Type B pancreatic cell (in vitro differentiated cells): ENCODE results near the gene RDH11. TPM values are rescaled to one million over a fixed set of nuclear protein-coding genes. Genes with fewer than 3 reads are reported as not detected.

ENCODE experiments used
- DNase-seq: peaks from one replicate; pipeline ENCODE4 v3.0.0; 2021; ENCODE audit warnings: mixed read lengths; ENCODE audit not compliant: unreplicated experiment; ENCODE audit errors: extremely low spot score
- H3K27ac Mint-ChIP-seq: 2 replicates; pipeline ENCODE4 v1.8.0; 2021; ENCODE audit warnings: mild to moderate bottlenecking, mixed read lengths
- H3K27me3 Mint-ChIP-seq: 2 replicates; pipeline ENCODE4 v1.8.0; 2021; ENCODE audit warnings: mixed read lengths
- H3K36me3 Mint-ChIP-seq: 2 replicates; pipeline ENCODE4 v1.8.0; 2021; ENCODE audit warnings: mixed read lengths
- H3K4me1 Mint-ChIP-seq: one replicate; pipeline ENCODE4 v1.8.0; 2021; ENCODE audit warnings: mixed read lengths; ENCODE audit not compliant: unreplicated experiment
- H3K4me3 Mint-ChIP-seq: 2 replicates; pipeline ENCODE4 v1.8.0; 2021; ENCODE audit warnings: mild to moderate bottlenecking, mixed read lengths
- H3K9me3 Mint-ChIP-seq: 2 replicates; pipeline ENCODE4 v1.8.0; 2021; ENCODE audit warnings: mixed read lengths
- total RNA-seq: library from RNA; stranded (reverse); gene quantifications from 2 replicates; pipeline ENCODE4 v1.2.1, GENCODE V29; 2021; ENCODE audit warnings: low replicate concordance
- TF ChIP-seq, protein P1 (sequence below): fragments of 200-600 bp; sonication (generic); conservative IDR thresholded peaks from 2 replicates; pipeline ENCODE4 v1.5.0; 2021; ENCODE audit warnings: antibody characterized with exemption, mild to moderate bottlenecking

RDH11 gene
- total RNA-seq, 1 donor from 2014 or later: 63.8 TPM

DNA sequence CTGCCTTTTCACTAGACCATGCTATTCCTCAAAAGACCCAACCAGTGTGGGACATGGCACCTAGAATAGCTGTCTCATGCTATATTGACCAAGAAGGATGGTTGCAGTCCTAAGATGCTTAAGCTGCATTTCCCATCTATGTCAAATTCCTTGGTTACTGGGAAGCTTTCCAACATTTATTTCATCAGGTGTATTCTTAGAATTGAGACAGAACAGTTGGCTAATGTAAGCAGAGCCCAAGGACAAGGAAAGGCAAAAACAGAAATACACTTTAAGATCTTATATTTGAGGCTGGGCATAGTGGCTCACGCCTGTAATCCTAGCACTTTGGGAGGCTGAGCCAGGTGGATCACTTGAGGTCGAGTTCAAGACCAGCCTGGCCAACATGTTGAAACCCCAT, 51.1 kb downstream of the RDH11 start:
- Mint-ChIP-seq H3K27me3 (no peaks in the 10 kb centered on the region), H3K9me3 (no peaks in the 10 kb centered on the region), H3K4me3 (no peak overlapping the region), H3K4me1 (no peaks in the 10 kb centered on the region), H3K36me3 (peaks cover 15% of the 10 kb centered on the region), H3K27ac (no peak overlapping the region)
- TF ChIP-seq, protein P1, sequence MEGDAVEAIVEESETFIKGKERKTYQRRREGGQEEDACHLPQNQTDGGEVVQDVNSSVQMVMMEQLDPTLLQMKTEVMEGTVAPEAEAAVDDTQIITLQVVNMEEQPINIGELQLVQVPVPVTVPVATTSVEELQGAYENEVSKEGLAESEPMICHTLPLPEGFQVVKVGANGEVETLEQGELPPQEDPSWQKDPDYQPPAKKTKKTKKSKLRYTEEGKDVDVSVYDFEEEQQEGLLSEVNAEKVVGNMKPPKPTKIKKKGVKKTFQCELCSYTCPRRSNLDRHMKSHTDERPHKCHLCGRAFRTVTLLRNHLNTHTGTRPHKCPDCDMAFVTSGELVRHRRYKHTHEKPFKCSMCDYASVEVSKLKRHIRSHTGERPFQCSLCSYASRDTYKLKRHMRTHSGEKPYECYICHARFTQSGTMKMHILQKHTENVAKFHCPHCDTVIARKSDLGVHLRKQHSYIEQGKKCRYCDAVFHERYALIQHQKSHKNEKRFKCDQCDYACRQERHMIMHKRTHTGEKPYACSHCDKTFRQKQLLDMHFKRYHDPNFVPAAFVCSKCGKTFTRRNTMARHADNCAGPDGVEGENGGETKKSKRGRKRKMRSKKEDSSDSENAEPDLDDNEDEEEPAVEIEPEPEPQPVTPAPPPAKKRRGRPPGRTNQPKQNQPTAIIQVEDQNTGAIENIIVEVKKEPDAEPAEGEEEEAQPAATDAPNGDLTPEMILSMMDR: no peak
- no peak for DNase-seq

DNA sequence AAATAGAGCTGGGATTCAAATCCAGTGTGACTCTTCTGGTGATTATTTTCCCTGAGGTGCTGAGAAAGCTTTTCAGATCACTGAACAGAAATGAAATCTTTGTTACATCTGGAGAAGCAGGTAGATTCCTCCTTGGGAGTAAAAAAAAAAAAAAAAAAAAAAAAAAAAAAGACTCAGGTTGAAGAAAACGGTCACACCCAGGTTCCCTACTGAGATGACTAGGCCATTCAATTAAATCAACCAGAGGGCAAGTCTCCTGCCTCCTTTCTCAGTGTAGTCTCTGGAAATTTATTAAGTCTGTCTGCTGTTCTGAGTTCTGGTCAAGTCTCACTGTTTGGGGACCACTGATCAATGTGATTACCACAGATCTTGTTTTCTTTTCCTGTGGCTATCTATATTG, 51.9 kb downstream of the RDH11 start:
- TF ChIP-seq, protein P1: no peak
- peaks cover 15% of the 10 kb centered on the region for H3K36me3 Mint-ChIP-seq
- H3K9me3 Mint-ChIP-seq: no peaks in the 10 kb centered on the region
- DNase-seq: no peak
- H3K4me3 Mint-ChIP-seq: no peak overlapping the region
- no peaks in the 10 kb centered on the region for H3K27me3 Mint-ChIP-seq
- H3K4me1 Mint-ChIP-seq: no peaks in the 10 kb centered on the region
- no peak overlapping the region for H3K27ac Mint-ChIP-seq

DNA sequence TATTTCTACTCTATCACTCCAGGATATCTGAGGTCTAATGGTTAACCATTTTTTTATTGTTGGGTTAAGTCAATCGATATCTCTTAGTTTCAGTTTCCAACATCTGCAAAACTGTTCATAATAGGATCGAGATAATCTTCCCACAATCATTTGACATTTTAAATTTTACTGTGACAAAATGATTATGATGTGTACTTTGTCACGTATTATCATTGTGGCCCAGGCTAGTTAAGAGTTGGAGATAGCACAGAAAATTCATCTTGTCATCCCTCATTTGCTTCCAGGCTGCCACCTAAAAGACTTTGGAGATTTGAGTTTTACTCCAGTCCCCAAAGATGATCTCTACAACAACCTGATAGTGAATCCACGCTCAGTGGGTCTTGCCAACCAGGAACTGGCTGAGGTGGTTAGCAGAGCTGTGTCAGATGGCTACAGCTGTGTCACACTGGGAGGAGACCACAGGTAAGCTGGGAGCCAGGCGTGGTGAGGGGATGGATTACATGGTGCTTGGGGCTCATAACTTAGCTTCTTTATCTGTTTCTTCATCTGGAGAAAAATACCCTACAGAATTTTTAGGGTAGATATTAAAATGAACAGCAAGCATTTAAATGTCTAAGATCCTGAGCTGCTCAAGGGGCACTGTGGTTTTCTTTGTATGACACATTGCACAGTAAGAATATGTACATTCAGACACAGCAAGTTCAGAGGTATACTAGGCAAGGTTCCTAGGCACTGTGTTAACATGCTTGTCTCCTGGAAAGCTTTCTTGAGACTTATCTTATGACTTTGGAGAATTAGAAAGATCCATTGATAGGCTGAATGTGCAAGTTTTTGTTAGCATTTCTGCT, 53.4 kb downstream of the RDH11 start:
- Mint-ChIP-seq H3K27ac (no peak overlapping the region), H3K27me3 (no peaks in the 10 kb centered on the region), H3K9me3 (no peaks in the 10 kb centered on the region), H3K36me3 (peaks cover 10% of the 10 kb centered on the region), H3K4me1 (no peaks in the 10 kb centered on the region), H3K4me3 (no peak overlapping the region)
- TF ChIP-seq, protein P1: no peak
- DNase-seq: no peak

DNA sequence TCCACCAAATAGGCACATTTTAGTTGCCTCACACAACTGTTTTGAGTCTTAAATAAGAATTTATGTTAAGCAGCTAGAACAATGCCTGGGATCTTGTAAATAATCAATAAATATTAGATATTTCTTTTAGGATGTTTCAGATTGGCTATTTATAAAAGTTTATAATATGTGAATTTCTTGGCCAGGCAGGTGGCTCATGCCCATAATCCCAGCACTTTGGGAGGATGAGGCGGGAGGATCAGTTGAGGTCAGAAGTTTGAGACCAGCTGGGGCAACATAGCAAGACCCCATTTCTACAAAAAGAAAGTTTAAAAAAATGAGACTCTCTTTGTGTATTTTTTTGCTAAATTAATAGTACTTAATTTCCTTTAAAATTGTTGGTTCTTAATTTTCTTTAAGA, 54.1 kb downstream of the RDH11 start:
- no peaks in the 10 kb centered on the region for H3K27me3 Mint-ChIP-seq
- no peak overlapping the region for H3K27ac Mint-ChIP-seq
- no peak for DNase-seq
- no peaks in the 10 kb centered on the region for H3K9me3 Mint-ChIP-seq
- no peaks in the 10 kb centered on the region for H3K4me1 Mint-ChIP-seq
- no peak overlapping the region for H3K4me3 Mint-ChIP-seq
- peaks cover 5% of the 10 kb centered on the region for H3K36me3 Mint-ChIP-seq
- TF ChIP-seq, protein P1: no peak

- Mint-ChIP-seq H3K4me3 (no peak overlapping the region), H3K36me3 (peaks cover under 1% of the 10 kb centered on the region), H3K9me3 (no peaks in the 10 kb centered on the region), H3K4me1 (no peaks in the 10 kb centered on the region), H3K27ac (no peak overlapping the region), H3K27me3 (no peaks in the 10 kb centered on the region)
- no peak for DNase-seq
- TF ChIP-seq, protein P1: no peak
Measured at GRCh38 chr14:67638642-67639041, 56.9 kb downstream of the RDH11 start.
